GM23248 (cell line): ENCODE results near the gene FAM229A. TPM values are rescaled to one million over a fixed set of nuclear protein-coding genes. Genes with fewer than 3 reads are reported as not detected.

Experiments
- DNase-seq: peaks from one replicate; pipeline ENCODE4 v3.0.0-alpha.2; 2015
- H2AFZ ChIP-seq: fragments of 200-600 bp; sonication (generic); 2 replicates; pipeline ENCODE4 v1.6.1; 2016; ENCODE audit warnings: antibody characterized with exemption
- H3F3A ChIP-seq: fragments of 200-600 bp; sonication (generic); 2 replicates; pipeline ENCODE4 v1.6.1; 2016; ENCODE audit warnings: mild to moderate bottlenecking, antibody characterized with exemption, mixed run types; ENCODE audit not compliant: insufficient read depth
- H3K27ac ChIP-seq: fragments of 200-600 bp; sonication (generic); 2 replicates; pipeline ENCODE4 v1.5.1; 2016; ENCODE audit warnings: mild to moderate bottlenecking
- H3K27me3 ChIP-seq: fragments of 200-600 bp; sonication (generic); replicated peaks from 2 replicates; pipeline ENCODE4 v1.6.1; 2016; ENCODE audit warnings: mild to moderate bottlenecking; ENCODE audit not compliant: insufficient read depth
- H3K36me3 ChIP-seq: fragments of 200-600 bp; sonication (generic); 2 replicates; pipeline ENCODE4 v1.6.1; 2016; ENCODE audit warnings: low read depth, mild to moderate bottlenecking
- H3K4me1 ChIP-seq: fragments of 200-600 bp; sonication (generic); 2 replicates; pipeline ENCODE4 v1.6.1; 2016; ENCODE audit warnings: mild to moderate bottlenecking; ENCODE audit not compliant: insufficient read depth
- H3K4me2 ChIP-seq: fragments of 200-600 bp; sonication (generic); one replicate; pipeline ENCODE4 v1.6.1; 2016; ENCODE audit warnings: mild to moderate bottlenecking; ENCODE audit not compliant: unreplicated experiment
- H3K4me3 ChIP-seq: fragments of 200-600 bp; sonication (generic); 2 replicates; pipeline ENCODE4 v1.5.1; 2016; ENCODE audit warnings: mild to moderate bottlenecking
- H3K79me2 ChIP-seq: fragments of 200-600 bp; sonication (generic); 2 replicates; pipeline ENCODE4 v1.6.1; 2016; ENCODE audit warnings: mild to moderate bottlenecking; ENCODE audit not compliant: insufficient read depth
- H3K9ac ChIP-seq: fragments of 200-600 bp; sonication (generic); 2 replicates; pipeline ENCODE4 v1.6.1; 2016; ENCODE audit warnings: mild to moderate bottlenecking
- H3K9me2 ChIP-seq: fragments of 200-600 bp; sonication (generic); 2 replicates; pipeline ENCODE4 v1.6.1; 2016; ENCODE audit warnings: mixed run types, mild to moderate bottlenecking, moderate library complexity; ENCODE audit not compliant: insufficient read depth
- H3K9me3 ChIP-seq: fragments of 200-600 bp; sonication (generic); one replicate; pipeline ENCODE4 v1.6.1; 2017; ENCODE audit warnings: low read depth
- H4K20me1 ChIP-seq: fragments of 200-600 bp; sonication (generic); 2 replicates; pipeline ENCODE4 v1.6.0; 2016; ENCODE audit not compliant: insufficient read depth
- EZH2 ChIP-seq: fragments of 200-600 bp; sonication (generic); IDR thresholded peaks from 2 replicates; pipeline ENCODE4 v1.6.1; 2018; ENCODE audit warnings: antibody characterized with exemption, mild to moderate bottlenecking; ENCODE audit not compliant: insufficient read depth, poor library complexity, severe bottlenecking
- EZH2phosphoT487 ChIP-seq: fragments of 200-600 bp; sonication (generic); IDR thresholded peaks from 2 replicates; pipeline ENCODE4 v1.6.1; 2018; ENCODE audit warnings: antibody characterized with exemption, moderate library complexity, mild to moderate bottlenecking, low read depth; ENCODE audit not compliant: insufficient read depth
- WGBS, 2 experiments: methylation state at CpG; one replicate each; pipeline ENCODE4 v1.1.6; 2015 to 2017; ENCODE audit warnings: low lambda C conversion rate in 2 of 2, low coverage in 1 of 2; ENCODE audit errors: missing lambda C conversion rate in 2 of 2; 5-methylcytosine and 5-hydroxymethylcytosine counted together
- in situ Hi-C: fragments of 300-500 bp; cut with MboI; formaldehyde crosslinking; loops from 2 replicates; pipeline ENCODE4 v1.15.0; 2020
- polyA plus RNA-seq: library from polyadenylated mRNA; unstranded; fragments of >200 nt; fragmentation: Nextera tagmentation; extraction: Ambion mirVana; gene quantifications from 2 replicates; pipeline ENCODE4 v1.2.1, GENCODE V29; 2016
- total RNA-seq: library from RNA; depleted of rRNA; stranded (reverse); fragments of >200 nt; shearing (Covaris generic); gene quantifications from 2 replicates; pipeline ENCODE4 v1.2.3, GENCODE V29; 2014

The FAM229A gene
- total and polyA plus RNA-seq, 2 experiments from 2014 or later, result 2.9 to 3.2 TPM

GRCh38 chr1:32352831-32353383 lies 9.4 kb downstream of the FAM229A start:
- Histone ChIP-seq H3K9ac (peak overlapping the region; percentile 93; the same call in 1 of the 2 replicates), H3K4me1 (peaks cover 27% of the 10 kb centered on the region), H3F3A (peaks cover 12% of the 10 kb centered on the region; the same call in 1 of the 2 replicates), H3K36me3 (no peaks in the 10 kb centered on the region), H3K4me2 (peak overlapping the region; percentile 82), H3K27ac (peak overlapping the region; percentile 68), H3K9me3 (no peaks in the 10 kb centered on the region), H3K4me3 (no peak overlapping the region), H3K79me2 (no peaks in the 10 kb centered on the region), H3K27me3 (no peaks in the 10 kb centered on the region), H2AFZ (no peak overlapping the region), H3K9me2 (no peaks in the 10 kb centered on the region), H4K20me1 (no peaks in the 10 kb centered on the region)
- WGBS, 2 experiments, result 80 to 82% methylated on average over 2 of the region's 2 CpGs
- TF ChIP-seq EZH2 (no peak), EZH2phosphoT487 (no peak)
- peak; percentile 23 for DNase-seq
- in situ Hi-C loops, result no loop called here

- 35 to 40% methylated on average over 8 of the region's 8 CpGs for WGBS, 2 experiments
Observed at GRCh38 chr1:32352239-32352745, 10.0 kb downstream of the FAM229A start.

GRCh38 chr1:32351399-32352238 lies 10.7 kb downstream of the FAM229A start:
- no peaks in the 10 kb centered on the region for H3K9me3 ChIP-seq
- H3K4me1 ChIP-seq, result peaks cover 27% of the 10 kb centered on the region
- H3K79me2 ChIP-seq, result no peaks in the 10 kb centered on the region
- in situ Hi-C loops, result no loop called here
- H3F3A ChIP-seq, result peaks cover 12% of the 10 kb centered on the region; the same call in 1 of the 2 replicates
- no peak for TF ChIP-seq EZH2phosphoT487
- no peak for TF ChIP-seq EZH2
- H3K27ac ChIP-seq, result peak overlapping the region; percentile 52
- 2% methylated on average over 49 to 67 of the region's 75 CpGs for WGBS, 2 experiments
- peak overlapping the region; percentile 82 for H2AFZ ChIP-seq
- peak overlapping the region; percentile 82 for H3K4me2 ChIP-seq
- H3K4me3 ChIP-seq, result peak overlapping the region; percentile 78
- peak overlapping the region; percentile 93 for H3K9ac ChIP-seq
- no peaks in the 10 kb centered on the region for H3K27me3 ChIP-seq
- DNase-seq, result peak; percentile 95
- no peaks in the 10 kb centered on the region for H3K9me2 ChIP-seq
- no peaks in the 10 kb centered on the region for H4K20me1 ChIP-seq
- no peaks in the 10 kb centered on the region for H3K36me3 ChIP-seq

More at GRCh38 chr1:32352239-32352745, 10.0 kb downstream of the FAM229A start:
- Histone ChIP-seq H3K9me2 (no peaks in the 10 kb centered on the region), H3K4me3 (peak overlapping the region; percentile 78), H3K9me3 (no peaks in the 10 kb centered on the region), H3K4me1 (peaks cover 27% of the 10 kb centered on the region), H3K4me2 (peak overlapping the region; percentile 82), H3K27ac (peak overlapping the region; percentile 52), H2AFZ (peak overlapping the region; percentile 82), H3K79me2 (no peaks in the 10 kb centered on the region), H4K20me1 (no peaks in the 10 kb centered on the region), H3K27me3 (no peaks in the 10 kb centered on the region), H3K36me3 (no peaks in the 10 kb centered on the region), H3K9ac (peak overlapping the region; percentile 93), H3F3A (peaks cover 12% of the 10 kb centered on the region; the same call in 1 of the 2 replicates)
- DNase-seq, result no peak
- no peak for TF ChIP-seq EZH2phosphoT487
- no peak for TF ChIP-seq EZH2
- in situ Hi-C loops, result no loop called here

- no peaks in the 10 kb centered on the region for H4K20me1 ChIP-seq
- in situ Hi-C loops, result no loop called here
- peaks cover 12% of the 10 kb centered on the region; the same call in 1 of the 2 replicates for H3F3A ChIP-seq
- whole genome bisulfite sequencing, 2 experiments, result 21 to 26% methylated on average over 17 to 28 of the region's 28 CpGs
- H3K27me3 ChIP-seq, result no peaks in the 10 kb centered on the region
- H3K79me2 ChIP-seq, result no peaks in the 10 kb centered on the region
- no peaks in the 10 kb centered on the region for H3K36me3 ChIP-seq
- peaks cover 27% of the 10 kb centered on the region for H3K4me1 ChIP-seq
- H3K9me2 ChIP-seq, result no peaks in the 10 kb centered on the region
- peak overlapping the region; percentile 82 for H3K4me2 ChIP-seq
- H3K4me3 ChIP-seq, result peak overlapping the region; percentile 78
- peak overlapping the region; percentile 52 for H3K27ac ChIP-seq
- H3K9ac ChIP-seq, result peak overlapping the region; percentile 93
- TF ChIP-seq EZH2 (no peak), EZH2phosphoT487 (no peak)
- H2AFZ ChIP-seq, result peak overlapping the region; percentile 82
- peak; percentile 89 for DNase-seq
- H3K9me3 ChIP-seq, result no peaks in the 10 kb centered on the region
Observed at GRCh38 chr1:32350785-32351398, 11.4 kb downstream of the FAM229A start.
